Esophagus muscularis mucosa (tissue), 4 donors: ENCODE results near the gene HES4. TPM values are rescaled to one million over a fixed set of nuclear protein-coding genes. Genes with fewer than 3 reads are reported as not detected.

Source experiments
- DNase-seq: peaks from one replicate; pipeline ENCODE4 v3.0.0-alpha.2; 2017; ENCODE audit errors: extremely low spot score
- H3K27ac ChIP-seq, 4 donors: fragments of 200-600 bp; sonication (generic); replicated peaks in 1 of 4; 1 replicate in 3 of 4; 2 replicates in 1 of 4; pipeline ENCODE4 v1.5.1; 2016 to 2019; ENCODE audit warnings: mild to moderate bottlenecking in 1 of 4
- H3K27me3 ChIP-seq, 4 donors: fragments of 200-600 bp; sonication (generic); one replicate each; pipeline versions ENCODE4 v1.5.1 to v1.6.0; 2016 to 2019
- H3K36me3 ChIP-seq, 4 donors: fragments of 200-600 bp; sonication (generic); one replicate each; pipeline ENCODE4 v1.5.1; 2016 to 2019
- H3K4me1 ChIP-seq, 4 donors: fragments of 200-600 bp; sonication (generic); one replicate each; pipeline ENCODE4 v1.5.1; 2016 to 2019
- H3K4me3 ChIP-seq, 4 donors: fragments of 200-600 bp; sonication (generic); 1 replicate in 2 of 4; 2 replicates in 2 of 4; pipeline ENCODE4 v1.5.1; 2016 to 2019; ENCODE audit warnings: mild to moderate bottlenecking in 4 of 4, moderate library complexity in 1 of 4
- H3K9me3 ChIP-seq, 4 donors: fragments of 200-600 bp; sonication (generic); 1 replicate in 3 of 4; 2 replicates in 1 of 4; pipeline ENCODE4 v1.5.1; 2016 to 2019
- EP300 ChIP-seq: sonication (generic); formaldehyde crosslinking; IDR thresholded peaks from one replicate; pipeline ENCODE4 v1.6.1; 2017; ENCODE audit warnings: antibody characterized with exemption
- POLR2A ChIP-seq: fragments of 450-650 bp; IDR thresholded peaks from one replicate; pipeline ENCODE4 v1.6.1; 2017; ENCODE audit warnings: antibody characterized with exemption, moderate library complexity, mild to moderate bottlenecking, low read depth
- POLR2AphosphoS5 ChIP-seq, 2 donors: sonication (generic); formaldehyde crosslinking; IDR thresholded peaks; one replicate each; pipeline ENCODE4 v1.6.1; 2017; ENCODE audit warnings: antibody characterized with exemption in 2 of 2
- WGBS: methylation state at CpG from one replicate; pipeline ENCODE4 v1.1.5; 2018; 5-methylcytosine and 5-hydroxymethylcytosine counted together
- intact Hi-C: fragments of 100-400 bp; cut with DNase I; formaldehyde crosslinking; loops from one replicate; pipeline ENCODE4 v1.15.1; 2023
- total RNA-seq, 4 donors: library from RNA; depleted of rRNA; stranded (reverse); fragments of >200 nt; gene quantifications; one replicate each; pipeline versions ENCODE4 v1.1.0 to v1.2.1, GENCODE V29; 2016
- TF ChIP-seq, protein P1 (sequence below), 3 experiments: fragments of 200-600 bp in 2 of 3; fragments of 450-650 bp in 1 of 3; sonication (generic) in 2 of 3; IDR thresholded peaks; one replicate each; pipeline ENCODE4 v1.5.1; 2017 to 2019; ENCODE audit warnings: antibody characterized with exemption in 3 of 3, mild to moderate bottlenecking in 2 of 3, moderate library complexity in 1 of 3

Gene HES4
- total RNA-seq, 4 donors from 2014 or later = 37.8 to 90.4 (median 65.0) TPM

DNA sequence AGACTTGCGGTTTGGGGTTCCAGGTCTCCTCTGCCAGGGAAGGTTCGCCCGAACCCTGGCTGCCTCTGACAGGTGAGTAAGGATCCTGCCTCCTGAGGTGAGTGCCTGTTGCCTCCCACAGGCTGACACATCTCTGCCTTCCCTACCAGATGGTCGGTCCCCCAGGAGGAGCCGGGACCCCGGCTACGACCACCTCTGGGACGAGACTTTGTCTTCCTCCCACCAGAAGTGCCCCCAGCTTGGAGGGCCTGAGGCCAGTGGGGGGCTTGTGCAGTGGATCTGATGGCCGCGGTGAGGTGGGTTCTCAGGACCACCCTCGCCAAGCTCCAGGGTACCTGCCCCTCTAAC, 25.6 kb downstream of the HES4 start:
- Histone ChIP-seq H3K4me1 (peaks cover 5 to 14% (median 10%) of the 10 kb centered on the region in 4 donors), H3K36me3 (no peaks in the 10 kb centered on the region), H3K9me3 (no peaks in the 10 kb centered on the region), H3K27me3 (peaks cover 0 to 86% (median 32%) of the 10 kb centered on the region in 4 donors), H3K4me3 (no peak overlapping the region), H3K27ac (no peak overlapping the region)
- 93% methylated on average over 8 of the region's 11 CpGs for WGBS
- intact Hi-C loops = no loop called here
- TF ChIP-seq EP300 (no peak), POLR2A (no peak), POLR2AphosphoS5 (IDR thresholded peaks at IDR 0.05) (no peak)
- DNase-seq = no peak

DNA sequence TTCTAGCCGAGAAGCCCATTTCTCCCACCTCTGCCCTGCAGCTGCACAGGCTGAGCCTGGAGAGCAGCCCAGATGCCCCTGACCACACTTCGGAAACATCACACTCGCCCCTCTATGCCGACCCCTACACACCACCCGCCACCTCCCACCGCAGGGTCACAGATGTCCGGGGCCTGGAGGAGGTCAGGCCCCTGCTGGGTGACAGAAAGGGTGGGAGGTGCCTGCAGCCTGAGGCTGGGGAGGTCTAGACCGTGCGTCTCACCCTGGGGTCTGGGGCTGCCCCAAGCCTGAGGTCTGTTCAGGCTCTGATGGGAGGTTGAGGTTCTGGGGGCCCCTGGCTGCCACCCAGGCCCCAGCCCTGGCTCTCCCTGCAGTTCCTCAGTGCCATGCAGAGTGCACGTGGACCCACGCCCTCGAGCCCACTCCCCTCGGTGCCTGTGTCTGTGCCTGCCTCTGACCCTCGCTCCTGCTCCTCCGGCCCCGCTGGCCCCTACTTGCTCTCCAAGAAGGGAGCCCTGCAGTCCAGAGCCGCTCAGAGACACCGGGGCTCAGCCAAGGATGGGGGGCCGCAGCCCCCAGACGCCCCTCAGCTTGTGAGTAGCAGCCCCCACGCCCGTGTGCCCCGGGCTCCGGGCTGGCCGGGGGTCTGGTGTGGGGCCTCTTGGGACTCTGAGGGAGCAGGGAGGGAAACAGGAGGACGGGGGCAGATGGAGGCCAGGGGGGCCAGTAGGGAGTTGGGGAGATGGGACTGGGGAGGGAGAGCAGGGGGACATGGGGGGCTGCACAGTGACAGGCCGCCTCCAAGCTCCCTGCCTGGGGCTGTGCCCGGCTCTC, 26.2 kb downstream of the HES4 start:
- Histone ChIP-seq H3K27me3 (peaks cover 0 to 86% (median 32%) of the 10 kb centered on the region in 4 donors), H3K27ac (no peak overlapping the region), H3K4me3 (no peak overlapping the region), H3K4me1 (peaks cover 5 to 14% (median 10%) of the 10 kb centered on the region in 4 donors), H3K36me3 (no peaks in the 10 kb centered on the region), H3K9me3 (no peaks in the 10 kb centered on the region)
- DNase-seq = no peak
- TF ChIP-seq EP300 = no peak
- intact Hi-C loops = no loop called here
- 74% methylated on average over 17 of the region's 28 CpGs for WGBS

DNA sequence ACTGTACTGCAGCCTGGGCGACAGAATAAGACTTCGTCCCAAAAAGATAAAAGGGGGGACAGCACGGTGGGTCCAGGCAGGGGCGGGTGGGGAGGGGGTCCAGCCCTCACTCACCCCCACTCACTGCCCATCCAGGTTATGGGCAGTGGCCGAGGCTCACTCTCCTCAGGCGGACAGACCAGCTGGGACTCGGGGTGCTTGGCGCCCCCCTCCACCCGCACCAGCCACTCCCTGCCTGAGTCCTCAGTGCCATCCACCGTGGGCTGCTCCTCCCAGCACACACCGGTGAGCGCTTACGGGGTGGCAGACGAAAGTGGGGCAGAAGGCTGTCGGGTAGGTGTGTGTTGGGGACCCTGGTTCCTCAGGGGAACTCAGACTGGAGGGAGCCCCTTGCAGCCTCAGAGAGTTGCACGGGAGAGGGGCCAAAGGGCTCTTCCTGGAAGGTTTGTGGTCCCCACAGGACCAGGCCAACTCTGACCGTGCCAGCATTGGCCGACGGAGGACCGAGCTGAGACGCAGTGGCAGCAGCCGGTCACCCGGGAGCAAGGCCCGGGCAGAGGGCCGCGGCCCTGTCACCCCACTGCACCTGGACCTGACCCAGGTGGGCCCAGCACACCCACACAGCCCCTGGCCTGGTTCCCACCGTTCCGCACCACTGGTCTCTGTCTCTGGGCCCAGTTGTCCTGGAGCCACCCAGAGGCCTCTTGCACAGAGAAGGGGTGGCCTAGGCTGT, 27.0 kb downstream of the HES4 start:
- DNase-seq = no peak
- Histone ChIP-seq H3K4me1 (peaks cover 5 to 14% (median 10%) of the 10 kb centered on the region in 4 donors), H3K27me3 (peaks cover 0 to 86% (median 32%) of the 10 kb centered on the region in 4 donors), H3K4me3 (no peak overlapping the region), H3K27ac (no peak overlapping the region), H3K9me3 (no peaks in the 10 kb centered on the region), H3K36me3 (no peaks in the 10 kb centered on the region)
- no peak for TF ChIP-seq POLR2AphosphoS5 (IDR thresholded peaks at IDR 0.05)
- TF ChIP-seq EP300 = no peak
- TF ChIP-seq POLR2A = no peak
- TF ChIP-seq, protein P1, sequence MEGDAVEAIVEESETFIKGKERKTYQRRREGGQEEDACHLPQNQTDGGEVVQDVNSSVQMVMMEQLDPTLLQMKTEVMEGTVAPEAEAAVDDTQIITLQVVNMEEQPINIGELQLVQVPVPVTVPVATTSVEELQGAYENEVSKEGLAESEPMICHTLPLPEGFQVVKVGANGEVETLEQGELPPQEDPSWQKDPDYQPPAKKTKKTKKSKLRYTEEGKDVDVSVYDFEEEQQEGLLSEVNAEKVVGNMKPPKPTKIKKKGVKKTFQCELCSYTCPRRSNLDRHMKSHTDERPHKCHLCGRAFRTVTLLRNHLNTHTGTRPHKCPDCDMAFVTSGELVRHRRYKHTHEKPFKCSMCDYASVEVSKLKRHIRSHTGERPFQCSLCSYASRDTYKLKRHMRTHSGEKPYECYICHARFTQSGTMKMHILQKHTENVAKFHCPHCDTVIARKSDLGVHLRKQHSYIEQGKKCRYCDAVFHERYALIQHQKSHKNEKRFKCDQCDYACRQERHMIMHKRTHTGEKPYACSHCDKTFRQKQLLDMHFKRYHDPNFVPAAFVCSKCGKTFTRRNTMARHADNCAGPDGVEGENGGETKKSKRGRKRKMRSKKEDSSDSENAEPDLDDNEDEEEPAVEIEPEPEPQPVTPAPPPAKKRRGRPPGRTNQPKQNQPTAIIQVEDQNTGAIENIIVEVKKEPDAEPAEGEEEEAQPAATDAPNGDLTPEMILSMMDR (IDR thresholded peaks at IDR 0.05) = no peak
- intact Hi-C loops = no loop called here
- 86% methylated on average over 28 of the region's 28 CpGs for WGBS

DNA sequence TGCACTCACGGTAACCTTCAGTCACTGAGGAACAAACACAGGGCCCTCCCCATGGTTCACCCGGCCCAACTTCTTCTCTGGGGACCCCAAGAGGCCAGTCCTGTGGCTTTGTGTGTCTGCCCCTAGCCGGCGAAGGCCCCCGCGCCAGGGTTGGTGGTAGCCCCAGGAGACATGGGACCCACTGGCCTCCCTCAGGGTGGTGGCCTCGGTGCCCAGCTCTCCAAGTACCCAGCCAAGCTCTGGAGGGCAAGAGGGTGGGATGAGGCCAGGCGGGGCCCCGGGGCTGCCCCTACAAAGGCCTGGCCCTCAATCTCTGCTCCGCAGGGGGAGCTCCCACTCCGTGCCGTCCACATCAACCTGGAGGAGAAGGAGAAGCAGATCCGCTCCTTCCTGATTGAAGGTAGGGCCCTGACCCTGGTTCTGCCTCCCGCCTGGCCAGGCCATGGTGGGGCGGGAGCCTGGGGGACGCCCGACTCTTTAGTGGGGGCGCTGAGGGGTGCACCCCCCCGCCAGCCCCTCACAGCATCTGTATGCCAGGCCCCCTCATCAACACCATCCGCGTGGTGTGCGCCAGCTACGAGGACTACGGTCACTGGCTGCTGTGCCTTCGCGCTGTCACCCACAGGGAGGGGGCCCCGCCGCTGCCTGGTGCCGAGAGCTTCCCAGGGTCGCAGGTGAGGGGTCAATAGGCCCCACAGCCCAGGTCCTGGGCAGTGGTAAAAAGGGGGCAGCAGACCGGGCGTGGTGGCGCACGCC, 28.0 kb downstream of the HES4 start:
- Histone ChIP-seq H3K27me3 (peaks cover 0 to 95% (median 32%) of the 10 kb centered on the region in 4 donors), H3K4me3 (no peak overlapping the region), H3K36me3 (no peaks in the 10 kb centered on the region), H3K27ac (no peak overlapping the region), H3K4me1 (peaks cover 11 to 20% (median 17%) of the 10 kb centered on the region in 4 donors), H3K9me3 (no peaks in the 10 kb centered on the region)
- no peak for TF ChIP-seq POLR2A
- TF ChIP-seq, protein P1 (IDR thresholded peaks at IDR 0.05) = no peak
- no peak for TF ChIP-seq POLR2AphosphoS5 (IDR thresholded peaks at IDR 0.05)
- TF ChIP-seq EP300 = no peak
- intact Hi-C loops = no loop called here
- no peak for DNase-seq
- WGBS = 86% methylated on average over 7 of the region's 34 CpGs

DNA sequence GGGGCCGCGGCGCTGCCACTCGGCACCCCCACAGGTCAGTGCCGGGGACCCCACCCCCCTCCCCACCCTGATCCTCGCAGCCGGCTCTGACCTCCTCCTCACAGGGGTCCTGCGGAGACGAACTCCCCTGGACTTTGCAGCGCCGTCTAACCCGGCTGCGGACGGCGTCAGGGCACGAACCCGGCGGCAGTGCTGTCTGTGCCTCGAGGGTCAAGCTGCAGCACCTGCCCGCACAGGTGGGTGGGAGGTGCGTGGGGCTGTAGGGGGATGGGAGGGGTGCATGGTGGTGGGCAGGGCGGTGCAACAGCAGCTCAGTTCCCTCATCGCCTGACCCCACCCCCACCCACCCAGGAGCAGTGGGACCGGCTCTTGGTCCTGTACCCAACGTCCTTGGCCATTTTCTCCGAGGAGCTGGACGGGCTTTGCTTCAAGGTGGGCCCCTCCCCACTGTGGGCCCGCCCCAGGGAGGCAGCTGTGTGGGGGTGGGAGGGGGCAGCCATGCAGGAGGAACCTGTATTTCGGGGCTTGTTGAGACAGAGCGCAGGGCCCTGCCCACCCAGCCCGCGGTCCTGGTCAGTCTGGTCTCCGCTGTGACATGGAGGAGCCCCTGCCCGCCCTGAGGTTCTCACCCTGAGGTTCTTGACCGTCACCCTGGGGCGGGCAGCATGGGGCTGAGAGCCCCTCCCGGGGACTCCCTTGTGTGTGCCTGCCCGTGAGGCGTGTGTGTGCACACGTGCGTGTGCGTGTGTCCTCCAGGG, 28.7 kb downstream of the HES4 start:
- intact Hi-C loops = no loop called here
- DNase-seq = no peak
- TF ChIP-seq EP300 = no peak
- TF ChIP-seq, protein P1 (IDR thresholded peaks at IDR 0.05) = no peak
- TF ChIP-seq POLR2A = no peak
- TF ChIP-seq POLR2AphosphoS5 (IDR thresholded peaks at IDR 0.05) = no peak
- Histone ChIP-seq H3K27ac (no peak overlapping the region), H3K4me1 (peaks cover 14 to 23% (median 20%) of the 10 kb centered on the region in 4 donors), H3K36me3 (no peaks in the 10 kb centered on the region), H3K9me3 (no peaks in the 10 kb centered on the region), H3K27me3 (peaks cover 0 to 92% (median 32%) of the 10 kb centered on the region in 4 donors), H3K4me3 (no peak overlapping the region)
- WGBS = 68% methylated on average over 11 of the region's 42 CpGs
